ENCODE measurements around the gene URGCP.

URGCP gene

DNA sequence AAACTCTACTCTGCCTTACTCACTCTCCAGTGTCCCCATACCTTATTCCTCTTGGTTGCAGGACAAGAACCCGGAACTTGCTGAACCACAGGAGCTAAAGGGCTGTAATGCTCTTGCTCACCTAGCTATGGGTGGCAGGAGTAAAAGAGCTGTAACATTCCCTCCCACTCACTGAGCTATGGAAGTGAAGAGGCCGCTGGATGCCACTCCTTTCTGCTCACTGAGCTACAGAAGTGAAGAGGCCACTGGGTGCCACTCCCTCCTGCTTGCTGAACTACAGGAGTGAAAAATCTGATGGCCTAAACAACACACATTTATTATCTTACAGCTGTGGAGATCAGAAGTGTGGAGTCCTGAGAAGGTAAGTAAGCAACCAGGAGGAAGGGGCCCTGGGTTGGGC lies 54.6 kb downstream of the URGCP start:
- H3K14ac ChIP-seq (ENCODE audit: low read length in 2 of 2), result no peak overlapping the region
- no peak overlapping the region for H3K4ac ChIP-seq (ENCODE audit: low read depth in 1 of 2, low read length in 2 of 2)
- no peak overlapping the region for H3K4me2 ChIP-seq (ENCODE audit: low read length, poor library complexity, severe bottlenecking)
- no peak overlapping the region for H2BK15ac ChIP-seq (ENCODE audit: low read depth, poor library complexity, severe bottlenecking)
- no peak overlapping the region for H3K4me3 ChIP-seq (ENCODE audit: insufficient read depth in 1 of 2, low read depth in 1 of 2, low read length in 2 of 2)
- H2BK120ac ChIP-seq (ENCODE audit: low read depth, low read length), result no peak overlapping the region
- no peaks in the 10 kb centered on the region for H3K4me1 ChIP-seq (ENCODE audit: control insufficient read depth, insufficient read depth, low read depth, low read length)
- no peak overlapping the region for H2AK5ac ChIP-seq (ENCODE audit: low read length, severe bottlenecking)
- no peak overlapping the region for H3K18ac ChIP-seq (ENCODE audit: low read depth in 1 of 2, low read length in 2 of 2)
- H3K79me1 ChIP-seq (replicated peaks; ENCODE audit: low read length, poor library complexity, severe bottlenecking), result no peaks in the 10 kb centered on the region
- H3K9ac ChIP-seq (ENCODE audit: low read length), result no peak overlapping the region
- H3K23ac ChIP-seq (ENCODE audit: low read length in 2 of 2), result no peak overlapping the region
- no peak overlapping the region for H3K27ac ChIP-seq (ENCODE audit: low read length, poor library complexity, severe bottlenecking)
- H4K91ac ChIP-seq (ENCODE audit: low read length), result no peak overlapping the region
- H3K27me3 ChIP-seq (ENCODE audit: control insufficient read depth in 1 of 2, insufficient read depth in 1 of 2, low read length in 2 of 2), result no peaks in the 10 kb centered on the region
- H2AFZ ChIP-seq (ENCODE audit: low read depth, low read length), result no peak overlapping the region
- no peak overlapping the region for H2BK5ac ChIP-seq (ENCODE audit: low read depth, low read length, poor library complexity, severe bottlenecking)
- 95% methylated on average over 2 of the region's 2 CpGs for WGBS
- no peak for DNase-seq
- H4K8ac ChIP-seq (ENCODE audit: low read length), result no peak overlapping the region
- H2BK12ac ChIP-seq (ENCODE audit: low read length in 2 of 2), result no peak overlapping the region
- H3K36me3 ChIP-seq (ENCODE audit: control insufficient read depth in 1 of 2, insufficient read depth in 2 of 2, low read depth in 1 of 2, low read length in 2 of 2), result no peaks in the 10 kb centered on the region
- H3K9me3 ChIP-seq (ENCODE audit: control insufficient read depth, low read length), result no peaks in the 10 kb centered on the region

DNA sequence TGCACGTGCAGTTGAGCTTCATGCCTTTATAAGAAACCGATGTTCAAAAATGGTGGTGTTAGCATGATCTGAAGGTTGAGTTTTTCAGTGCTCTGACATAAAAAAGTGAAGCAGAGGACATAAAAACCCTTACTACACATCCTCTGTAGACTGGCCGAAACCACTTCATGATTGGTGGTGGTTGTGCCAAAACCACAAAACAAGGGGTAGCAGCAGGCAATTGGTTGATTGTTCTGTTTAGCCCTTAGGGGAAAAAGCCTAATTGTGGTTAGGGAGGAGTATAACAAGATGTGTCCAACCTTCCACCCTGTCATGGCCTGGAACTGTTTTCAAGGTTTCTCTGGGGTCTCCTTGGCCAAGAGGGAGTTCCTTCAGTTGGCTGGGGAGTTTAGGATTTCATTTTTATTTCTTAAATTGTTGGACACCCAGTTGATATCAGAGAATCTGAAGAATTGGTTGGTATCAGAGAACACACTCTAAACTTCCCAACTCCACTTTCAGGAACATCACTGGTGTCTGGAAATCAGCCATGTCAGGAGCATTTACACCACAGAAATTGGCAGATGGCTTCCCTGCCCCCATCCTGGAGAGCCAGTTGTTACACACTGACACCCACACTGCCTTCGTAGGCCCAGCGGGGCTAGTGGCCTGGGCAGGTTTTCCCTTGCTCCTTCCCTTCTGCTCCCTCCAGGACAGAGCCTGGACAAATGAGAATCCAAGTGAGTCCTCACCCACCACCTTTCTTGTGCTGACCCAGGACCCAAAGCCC lies 55.9 kb downstream of the URGCP start:
- Histone ChIP-seq H2AFZ (ENCODE audit: low read depth, low read length) (no peak overlapping the region), H3K4ac (ENCODE audit: low read depth in 1 of 2, low read length in 2 of 2) (no peak overlapping the region), H4K91ac (ENCODE audit: low read length) (no peak overlapping the region), H3K9me3 (ENCODE audit: control insufficient read depth, low read length) (no peaks in the 10 kb centered on the region), H3K14ac (ENCODE audit: low read length in 2 of 2) (no peak overlapping the region), H2BK5ac (ENCODE audit: low read depth, low read length, poor library complexity, severe bottlenecking) (no peak overlapping the region), H3K4me1 (ENCODE audit: control insufficient read depth, insufficient read depth, low read depth, low read length) (no peaks in the 10 kb centered on the region), H3K4me2 (ENCODE audit: low read length, poor library complexity, severe bottlenecking) (no peak overlapping the region), H2AK5ac (ENCODE audit: low read length, severe bottlenecking) (no peak overlapping the region), H3K23ac (ENCODE audit: low read length in 2 of 2) (no peak overlapping the region), H3K79me1 (replicated peaks; ENCODE audit: low read length, poor library complexity, severe bottlenecking) (no peaks in the 10 kb centered on the region), H3K36me3 (ENCODE audit: control insufficient read depth in 1 of 2, insufficient read depth in 2 of 2, low read depth in 1 of 2, low read length in 2 of 2) (no peaks in the 10 kb centered on the region), H3K27me3 (ENCODE audit: control insufficient read depth in 1 of 2, insufficient read depth in 1 of 2, low read length in 2 of 2) (no peaks in the 10 kb centered on the region), H3K9ac (ENCODE audit: low read length) (no peak overlapping the region), H4K8ac (ENCODE audit: low read length) (no peak overlapping the region), H3K18ac (ENCODE audit: low read depth in 1 of 2, low read length in 2 of 2) (no peak overlapping the region), H2BK12ac (ENCODE audit: low read length in 2 of 2) (no peak overlapping the region), H2BK120ac (ENCODE audit: low read depth, low read length) (no peak overlapping the region), H3K27ac (ENCODE audit: low read length, poor library complexity, severe bottlenecking) (no peak overlapping the region), H2BK15ac (ENCODE audit: low read depth, poor library complexity, severe bottlenecking) (no peak overlapping the region), H3K4me3 (ENCODE audit: insufficient read depth in 1 of 2, low read depth in 1 of 2, low read length in 2 of 2) (no peak overlapping the region)
- no peak for DNase-seq
- 91% methylated on average over 5 of the region's 5 CpGs for WGBS

DNA sequence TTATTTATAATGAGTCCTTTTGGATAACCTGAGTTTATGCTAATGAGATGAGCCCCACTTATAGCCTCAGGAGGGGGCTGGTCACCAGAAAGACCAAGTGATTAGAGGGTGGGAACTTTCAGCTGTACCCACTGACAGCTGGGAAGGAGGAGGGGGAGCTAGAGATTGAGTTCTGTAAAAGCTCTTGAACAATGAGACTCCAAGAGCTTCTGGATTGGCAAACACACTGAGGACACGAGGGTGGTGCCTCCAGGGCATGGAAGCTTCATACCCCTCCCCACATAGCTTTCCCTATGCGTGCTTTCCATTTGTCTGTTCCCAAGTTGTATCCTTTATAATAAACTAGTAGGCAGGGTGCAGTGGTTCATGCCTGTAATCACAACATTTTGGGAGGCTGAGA lies 57.3 kb downstream of the URGCP start:
- H2AK5ac ChIP-seq (ENCODE audit: low read length, severe bottlenecking), result no peak overlapping the region
- H2BK120ac ChIP-seq (ENCODE audit: low read depth, low read length), result no peak overlapping the region
- H3K23ac ChIP-seq (ENCODE audit: low read length in 2 of 2), result no peak overlapping the region
- no peak overlapping the region for H4K91ac ChIP-seq (ENCODE audit: low read length)
- no peaks in the 10 kb centered on the region for H3K4me1 ChIP-seq (ENCODE audit: control insufficient read depth, insufficient read depth, low read depth, low read length)
- no CpG with 5 or more reads among the region's 2 CpGs for WGBS
- no peak overlapping the region for H4K8ac ChIP-seq (ENCODE audit: low read length)
- no peak overlapping the region for H3K4ac ChIP-seq (ENCODE audit: low read depth in 1 of 2, low read length in 2 of 2)
- H2BK5ac ChIP-seq (ENCODE audit: low read depth, low read length, poor library complexity, severe bottlenecking), result no peak overlapping the region
- H2AFZ ChIP-seq (ENCODE audit: low read depth, low read length), result no peak overlapping the region
- H3K14ac ChIP-seq (ENCODE audit: low read length in 2 of 2), result no peak overlapping the region
- H3K18ac ChIP-seq (ENCODE audit: low read depth in 1 of 2, low read length in 2 of 2), result no peak overlapping the region
- H3K36me3 ChIP-seq (ENCODE audit: control insufficient read depth in 1 of 2, insufficient read depth in 2 of 2, low read depth in 1 of 2, low read length in 2 of 2), result no peaks in the 10 kb centered on the region
- no peak overlapping the region for H3K4me2 ChIP-seq (ENCODE audit: low read length, poor library complexity, severe bottlenecking)
- H3K4me3 ChIP-seq (ENCODE audit: insufficient read depth in 1 of 2, low read depth in 1 of 2, low read length in 2 of 2), result no peak overlapping the region
- no peaks in the 10 kb centered on the region for H3K27me3 ChIP-seq (ENCODE audit: control insufficient read depth in 1 of 2, insufficient read depth in 1 of 2, low read length in 2 of 2)
- no peak for DNase-seq
- no peaks in the 10 kb centered on the region for H3K79me1 ChIP-seq (replicated peaks; ENCODE audit: low read length, poor library complexity, severe bottlenecking)
- H3K27ac ChIP-seq (ENCODE audit: low read length, poor library complexity, severe bottlenecking), result no peak overlapping the region
- no peak overlapping the region for H2BK12ac ChIP-seq (ENCODE audit: low read length in 2 of 2)
- H3K9me3 ChIP-seq (ENCODE audit: control insufficient read depth, low read length), result no peaks in the 10 kb centered on the region
- no peak overlapping the region for H2BK15ac ChIP-seq (ENCODE audit: low read depth, poor library complexity, severe bottlenecking)
- H3K9ac ChIP-seq (ENCODE audit: low read length), result no peak overlapping the region

DNA sequence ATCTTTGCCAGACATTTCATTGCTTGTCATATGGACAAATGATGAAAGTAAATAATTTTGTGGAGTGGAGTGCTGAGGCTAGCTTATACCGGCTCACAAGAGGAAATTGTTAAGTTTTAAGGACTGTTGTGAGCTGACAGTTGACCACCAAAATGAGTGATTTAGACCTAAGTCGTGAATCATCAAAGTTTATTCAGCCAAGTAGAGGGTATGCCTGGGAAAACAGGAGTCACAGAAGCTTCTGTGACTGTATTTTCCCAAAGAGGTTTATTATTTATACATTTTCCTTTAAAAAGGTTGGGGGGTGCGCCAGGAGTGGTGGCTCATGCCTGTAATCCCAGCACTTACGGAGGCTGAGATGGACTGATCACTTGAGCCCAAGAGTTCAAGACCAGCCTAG lies 58.9 kb downstream of the URGCP start:
- Histone ChIP-seq H4K91ac (ENCODE audit: low read length) (no peak overlapping the region), H3K23ac (ENCODE audit: low read length in 2 of 2) (no peak overlapping the region), H3K9ac (ENCODE audit: low read length) (no peak overlapping the region), H3K18ac (ENCODE audit: low read depth in 1 of 2, low read length in 2 of 2) (no peak overlapping the region), H3K36me3 (ENCODE audit: control insufficient read depth in 1 of 2, insufficient read depth in 2 of 2, low read depth in 1 of 2, low read length in 2 of 2) (no peaks in the 10 kb centered on the region), H2BK120ac (ENCODE audit: low read depth, low read length) (no peak overlapping the region), H3K27me3 (ENCODE audit: control insufficient read depth in 1 of 2, insufficient read depth in 1 of 2, low read length in 2 of 2) (no peaks in the 10 kb centered on the region), H2BK15ac (ENCODE audit: low read depth, poor library complexity, severe bottlenecking) (no peak overlapping the region), H3K4me2 (ENCODE audit: low read length, poor library complexity, severe bottlenecking) (no peak overlapping the region), H2BK12ac (ENCODE audit: low read length in 2 of 2) (no peak overlapping the region), H4K8ac (ENCODE audit: low read length) (no peak overlapping the region), H3K79me1 (replicated peaks; ENCODE audit: low read length, poor library complexity, severe bottlenecking) (no peaks in the 10 kb centered on the region), H3K4ac (ENCODE audit: low read depth in 1 of 2, low read length in 2 of 2) (no peak overlapping the region), H3K4me3 (ENCODE audit: insufficient read depth in 1 of 2, low read depth in 1 of 2, low read length in 2 of 2) (no peak overlapping the region), H3K27ac (ENCODE audit: low read length, poor library complexity, severe bottlenecking) (no peak overlapping the region), H3K4me1 (ENCODE audit: control insufficient read depth, insufficient read depth, low read depth, low read length) (no peaks in the 10 kb centered on the region), H3K9me3 (ENCODE audit: control insufficient read depth, low read length) (no peaks in the 10 kb centered on the region), H2AK5ac (ENCODE audit: low read length, severe bottlenecking) (no peak overlapping the region), H3K14ac (ENCODE audit: low read length in 2 of 2) (no peak overlapping the region), H2AFZ (ENCODE audit: low read depth, low read length) (no peak overlapping the region), H2BK5ac (ENCODE audit: low read depth, low read length, poor library complexity, severe bottlenecking) (no peak overlapping the region)
- WGBS, result 49% methylated on average over 2 of the region's 4 CpGs
- DNase-seq, result no peak

All from mesenchymal stem cell (in vitro differentiated cells and primary cell).